ENCODE results near the gene CAMTA1.

DNA sequence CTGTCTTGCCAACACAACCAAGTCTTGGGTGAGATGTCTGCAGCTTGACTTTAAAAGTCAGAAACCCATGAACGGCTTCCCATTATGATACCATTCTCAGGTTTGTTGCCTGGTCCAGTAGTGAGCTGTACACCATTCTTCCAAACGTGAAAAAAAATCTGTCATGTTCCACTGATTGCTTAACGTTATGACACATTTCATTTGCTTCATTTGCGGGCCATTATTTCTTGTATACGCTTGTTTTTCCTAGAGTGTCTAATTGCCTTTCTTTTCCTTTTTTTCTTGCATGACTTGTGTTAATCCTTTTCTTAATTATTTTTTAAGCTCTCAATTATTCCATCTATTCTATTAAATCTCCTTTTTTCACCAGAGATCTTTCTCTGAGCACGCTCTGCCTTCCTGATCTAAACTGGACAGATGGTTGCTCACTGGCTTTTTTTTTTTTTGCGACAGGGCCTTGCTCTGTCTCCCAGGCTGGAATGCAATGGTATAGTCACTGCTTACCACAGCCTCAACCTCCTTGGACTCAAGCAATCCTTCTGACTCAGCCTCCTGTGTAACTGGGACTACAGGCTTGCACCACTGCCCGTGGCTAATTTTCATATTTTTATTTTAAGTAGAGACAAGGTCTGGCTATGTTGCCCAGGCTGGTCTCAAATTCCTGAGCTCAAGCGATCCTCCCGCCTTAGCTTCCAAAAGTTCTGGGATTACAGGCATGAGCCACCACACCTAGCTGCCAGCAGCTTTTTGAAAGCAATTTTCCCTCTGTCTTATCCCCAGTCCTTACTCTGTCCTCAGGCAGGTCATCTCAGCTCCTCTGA lies 31.7 kb upstream of the CAMTA1 start:
- no peak for TF ChIP-seq POLR2A (IDR thresholded peaks at IDR 0.05)
- no peak for TF ChIP-seq POLR2AphosphoS5 (IDR thresholded peaks at IDR 0.05)

Measured in stomach (tissue), 4 donors.